RWPE2 (cell line): ENCODE results near the gene MAP4K4.

ENCODE experiments used
- ATAC-seq: fragments of 200-7000 bp; cut with Tn5 transposase; 3 replicates; pipeline ENCODE4 v1.9.1; 2021; ENCODE audit warnings: low read depth
- DNase-seq: peaks from one replicate; pipeline ENCODE4 v3.0.0-alpha.2; 2020; ENCODE audit warnings: low spot score
- H3K27ac ChIP-seq: fragments of 450-650 bp; 2 replicates; pipeline ENCODE4 v1.5.1; 2017; ENCODE audit warnings: mild to moderate bottlenecking; ENCODE audit not compliant: poor library complexity, severe bottlenecking
- H3K27me3 ChIP-seq: fragments of 250-450 bp; sonication (Bioruptor Pico); 2 replicates; pipeline ENCODE4 v1.5.1; 2021; ENCODE audit warnings: mild to moderate bottlenecking, moderate library complexity; ENCODE audit not compliant: insufficient read depth, poor library complexity, severe bottlenecking
- H3K36me3 ChIP-seq: fragments of 250-450 bp; sonication (Bioruptor Pico); 2 replicates; pipeline ENCODE4 v1.5.1; 2020; ENCODE audit warnings: low read depth, mild to moderate bottlenecking, moderate library complexity
- H3K4me1 ChIP-seq: fragments of 250-450 bp; sonication (Bioruptor Pico); 2 replicates; pipeline ENCODE4 v1.5.1; 2021; ENCODE audit warnings: mild to moderate bottlenecking, moderate library complexity; ENCODE audit not compliant: insufficient read depth, poor library complexity, severe bottlenecking
- H3K4me3 ChIP-seq: fragments of 250-450 bp; sonication (Bioruptor Pico); 2 replicates; pipeline ENCODE4 v1.5.1; 2021; ENCODE audit warnings: mild to moderate bottlenecking, moderate library complexity; ENCODE audit not compliant: severe bottlenecking
- H3K9me3 ChIP-seq: fragments of 250-450 bp; sonication (Bioruptor Pico); 2 replicates; pipeline ENCODE4 v1.5.1; 2021; ENCODE audit warnings: mild to moderate bottlenecking, moderate library complexity; ENCODE audit not compliant: severe bottlenecking
- TF ChIP-seq, protein P1 (sequence below): fragments of 450-650 bp; IDR thresholded peaks from one replicate; pipeline ENCODE4 v1.5.1; 2017; ENCODE audit warnings: mild to moderate bottlenecking, moderate library complexity; ENCODE audit not compliant: poor library complexity, severe bottlenecking

Gene MAP4K4

DNA sequence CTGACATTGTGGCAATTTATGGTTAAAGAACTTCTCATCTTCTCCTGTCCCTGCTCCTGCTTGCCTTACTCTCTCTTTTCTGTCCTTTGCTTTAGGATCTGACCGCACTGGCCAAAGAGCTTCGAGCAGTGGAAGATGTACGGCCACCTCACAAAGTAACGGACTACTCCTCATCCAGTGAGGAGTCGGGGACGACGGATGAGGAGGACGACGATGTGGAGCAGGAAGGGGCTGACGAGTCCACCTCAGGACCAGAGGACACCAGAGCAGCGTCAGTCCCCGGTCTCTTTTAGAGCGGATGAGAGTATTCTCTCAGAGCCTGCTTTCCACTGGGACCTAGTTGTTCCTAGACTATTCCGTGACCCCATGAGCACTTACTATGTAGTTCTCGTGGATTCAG is 172.0 kb downstream of the MAP4K4 start:
- peaks cover 100% of the 10 kb centered on the region for H3K36me3 ChIP-seq

DNA sequence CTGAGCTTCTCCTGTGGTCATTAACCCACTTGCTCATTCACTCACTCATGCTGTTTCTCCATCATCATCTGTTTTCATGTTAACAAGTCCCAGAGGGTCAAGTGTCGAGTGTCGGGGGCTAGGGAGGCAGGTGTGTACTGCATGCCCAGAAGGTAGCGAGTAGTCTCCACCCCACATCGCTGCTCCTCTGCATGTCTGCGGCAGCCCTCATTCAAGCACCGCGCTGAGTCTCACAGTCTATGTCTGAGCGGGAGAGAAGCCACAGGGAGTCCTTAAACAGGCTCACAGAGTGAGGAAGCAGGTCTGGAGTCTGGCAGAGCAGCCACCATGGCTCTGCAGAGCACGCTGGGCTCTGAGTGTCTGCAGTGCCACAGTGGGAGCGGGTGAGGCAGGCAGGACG is 172.9 kb downstream of the MAP4K4 start:
- ATAC-seq (no peak), DNase-seq (no peak)
- H3K4me1 ChIP-seq, result no peaks in the 10 kb centered on the region
- no peaks in the 10 kb centered on the region for H3K9me3 ChIP-seq
- TF ChIP-seq, protein P1, sequence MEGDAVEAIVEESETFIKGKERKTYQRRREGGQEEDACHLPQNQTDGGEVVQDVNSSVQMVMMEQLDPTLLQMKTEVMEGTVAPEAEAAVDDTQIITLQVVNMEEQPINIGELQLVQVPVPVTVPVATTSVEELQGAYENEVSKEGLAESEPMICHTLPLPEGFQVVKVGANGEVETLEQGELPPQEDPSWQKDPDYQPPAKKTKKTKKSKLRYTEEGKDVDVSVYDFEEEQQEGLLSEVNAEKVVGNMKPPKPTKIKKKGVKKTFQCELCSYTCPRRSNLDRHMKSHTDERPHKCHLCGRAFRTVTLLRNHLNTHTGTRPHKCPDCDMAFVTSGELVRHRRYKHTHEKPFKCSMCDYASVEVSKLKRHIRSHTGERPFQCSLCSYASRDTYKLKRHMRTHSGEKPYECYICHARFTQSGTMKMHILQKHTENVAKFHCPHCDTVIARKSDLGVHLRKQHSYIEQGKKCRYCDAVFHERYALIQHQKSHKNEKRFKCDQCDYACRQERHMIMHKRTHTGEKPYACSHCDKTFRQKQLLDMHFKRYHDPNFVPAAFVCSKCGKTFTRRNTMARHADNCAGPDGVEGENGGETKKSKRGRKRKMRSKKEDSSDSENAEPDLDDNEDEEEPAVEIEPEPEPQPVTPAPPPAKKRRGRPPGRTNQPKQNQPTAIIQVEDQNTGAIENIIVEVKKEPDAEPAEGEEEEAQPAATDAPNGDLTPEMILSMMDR, result no peak
- H3K36me3 ChIP-seq, result peaks cover 100% of the 10 kb centered on the region
- no peak overlapping the region for H3K27ac ChIP-seq
- H3K4me3 ChIP-seq, result no peak overlapping the region
- no peaks in the 10 kb centered on the region for H3K27me3 ChIP-seq

More for the DNA sequence above, 172.0 kb downstream of the MAP4K4 start:
- DNase-seq (no peak), ATAC-seq (no peak)
- no peaks in the 10 kb centered on the region for H3K4me1 ChIP-seq
- H3K9me3 ChIP-seq, result no peaks in the 10 kb centered on the region
- H3K27ac ChIP-seq, result no peak overlapping the region
- H3K4me3 ChIP-seq, result no peak overlapping the region
- H3K27me3 ChIP-seq, result no peaks in the 10 kb centered on the region
- TF ChIP-seq, protein P1, result no peak

DNA sequence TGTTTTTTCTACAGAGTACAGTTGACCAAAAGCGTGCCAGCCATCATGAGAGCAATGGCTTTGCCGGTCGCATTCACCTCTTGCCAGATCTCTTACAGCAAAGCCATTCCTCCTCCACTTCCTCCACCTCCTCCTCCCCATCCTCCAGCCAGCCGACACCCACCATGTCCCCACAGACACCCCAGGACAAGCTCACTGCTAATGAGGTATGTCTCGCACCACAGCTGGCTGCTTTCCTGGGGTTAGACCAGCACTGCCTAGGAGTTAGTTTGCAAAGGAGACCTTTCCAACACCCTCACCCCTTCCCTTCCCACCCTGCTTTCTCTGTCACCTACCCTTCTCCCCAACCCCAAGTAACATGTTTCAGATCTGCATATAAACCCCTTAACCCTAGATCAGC is 174.0 kb downstream of the MAP4K4 start:
- ATAC-seq (no peak), DNase-seq (no peak)
- Histone ChIP-seq H3K9me3 (no peaks in the 10 kb centered on the region), H3K27ac (no peak overlapping the region), H3K36me3 (peaks cover 99% of the 10 kb centered on the region), H3K27me3 (no peaks in the 10 kb centered on the region), H3K4me3 (no peak overlapping the region), H3K4me1 (no peaks in the 10 kb centered on the region)
- TF ChIP-seq, protein P1, result no peak

DNA sequence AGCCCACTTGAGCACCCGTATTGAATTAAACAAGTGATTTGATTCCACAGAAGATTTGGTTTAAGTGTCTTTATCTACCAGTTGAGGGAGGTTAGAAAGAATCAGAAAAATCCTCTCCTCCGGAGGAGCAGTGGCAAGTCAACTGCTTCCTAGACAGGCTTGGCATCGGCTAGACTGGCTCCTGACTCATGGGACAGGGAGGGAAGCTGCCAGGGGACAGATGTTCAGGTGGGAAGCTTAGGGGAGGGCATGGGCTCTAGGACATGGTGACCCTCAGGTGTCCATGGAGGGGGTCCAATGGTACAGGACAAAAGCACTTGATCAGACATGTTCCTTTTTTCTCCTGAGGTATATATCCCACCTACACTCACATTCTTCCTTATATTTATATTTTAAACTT is 175.0 kb downstream of the MAP4K4 start:
- H3K4me3 ChIP-seq, result no peak overlapping the region
- H3K36me3 ChIP-seq, result peaks cover 99% of the 10 kb centered on the region
- ATAC-seq (no peak), DNase-seq (no peak)
- no peaks in the 10 kb centered on the region for H3K9me3 ChIP-seq
- no peak overlapping the region for H3K27ac ChIP-seq
- no peaks in the 10 kb centered on the region for H3K27me3 ChIP-seq
- no peaks in the 10 kb centered on the region for H3K4me1 ChIP-seq
- TF ChIP-seq, protein P1, result no peak

DNA sequence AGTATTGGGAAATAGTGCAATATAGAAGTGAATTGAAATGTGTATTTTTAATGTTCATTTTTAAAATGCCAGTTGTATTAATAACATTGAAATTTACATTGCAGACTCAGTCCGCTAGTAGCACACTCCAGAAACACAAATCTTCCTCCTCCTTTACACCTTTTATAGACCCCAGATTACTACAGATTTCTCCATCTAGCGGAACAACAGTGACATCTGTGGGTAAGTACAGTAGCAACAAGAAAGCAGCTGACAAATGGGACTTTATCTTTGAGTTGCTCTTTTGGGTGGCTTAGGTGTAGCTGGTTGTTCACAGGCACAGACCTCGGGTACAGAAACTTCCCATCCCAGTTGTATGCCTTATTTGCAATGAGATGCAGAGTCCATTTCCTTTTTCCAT is 176.0 kb downstream of the MAP4K4 start:
- peaks cover 99% of the 10 kb centered on the region for H3K36me3 ChIP-seq

More for the DNA sequence above, 176.0 kb downstream of the MAP4K4 start:
- Histone ChIP-seq H3K4me1 (no peaks in the 10 kb centered on the region), H3K4me3 (no peak overlapping the region), H3K27ac (no peak overlapping the region), H3K27me3 (no peaks in the 10 kb centered on the region), H3K9me3 (no peaks in the 10 kb centered on the region)
- TF ChIP-seq, protein P1, result peak; percentile 31
- no peak for ATAC-seq
- DNase-seq, result no peak
